ENCODE data around the gene AKIP1.
"Not testable (repeated sequence)": the region's sequence is repeated elsewhere in the genome, so short reads cannot be mapped to it uniquely, and the experiment has no call there.

The AKIP1 gene

GRCh38 chr11:8911029-8911823 is at the start of gene AKIP1:
Gene AKIP1 (plus strand): TSS chr11:8911189. CDS start chr11:8911450, 261 bp downstream.
- peak; percentile 90 for DNase-seq (ENCODE audit: low read depth)

- peak; percentile 89 for DNase-seq (ENCODE audit: low read depth)
These were observed 47.2 kb upstream of the AKIP1 start for GRCh38 chr11:8863838-8864237.

GRCh38 chr11:8865304-8865703 is 45.7 kb upstream of the AKIP1 start:
- no peak for DNase-seq (ENCODE audit: low read depth)

GRCh38 chr11:8867035-8867434 is 44.0 kb upstream of the AKIP1 start:
- DNase-seq (ENCODE audit: low read depth) = no peak

GRCh38 chr11:8867931-8868631 is 42.9 kb upstream of the AKIP1 start:
- DNase-seq (ENCODE audit: low read depth) = peak; percentile 44

GRCh38 chr11:8870411-8871170 is 40.4 kb upstream of the AKIP1 start:
- peak; percentile 25 for DNase-seq (ENCODE audit: low read depth)

GRCh38 chr11:8871171-8871775 is 39.7 kb upstream of the AKIP1 start:
- peak; percentile 92 for DNase-seq (ENCODE audit: low read depth)

- no peak for DNase-seq (ENCODE audit: low read depth)
These were observed 39.0 kb upstream of the AKIP1 start for GRCh38 chr11:8871962-8872361.

- DNase-seq (ENCODE audit: low read depth) = no peak
These were observed 37.1 kb upstream of the AKIP1 start for GRCh38 chr11:8873741-8874405.

GRCh38 chr11:8878771-8879170 is 32.2 kb upstream of the AKIP1 start:
- no peak for DNase-seq (ENCODE audit: low read depth)

- not testable (repeated sequence) for DNase-seq (ENCODE audit: low read depth)
These were observed 29.4 kb upstream of the AKIP1 start for GRCh38 chr11:8881585-8881984.

GRCh38 chr11:8886322-8886721 is 24.7 kb upstream of the AKIP1 start:
- no peak for DNase-seq (ENCODE audit: low read depth)

GRCh38 chr11:8891185-8891584 is 19.8 kb upstream of the AKIP1 start:
- not testable (repeated sequence) for DNase-seq (ENCODE audit: low read depth)

- DNase-seq (ENCODE audit: low read depth) = no peak
These were observed 11.8 kb upstream of the AKIP1 start for GRCh38 chr11:8899119-8899753.

- peak; percentile 70 for DNase-seq (ENCODE audit: low read depth)
These were observed 5.3 kb upstream of the AKIP1 start for GRCh38 chr11:8905528-8906165.

- no peak for DNase-seq (ENCODE audit: low read depth)
These were observed 3.9 kb upstream of the AKIP1 start for GRCh38 chr11:8907116-8907515.

GRCh38 chr11:8908099-8908498 is 2.9 kb upstream of the AKIP1 start:
- DNase-seq (ENCODE audit: low read depth) = no peak

GRCh38 chr11:8910649-8911026 is 351 bp upstream of the AKIP1 start:
- no peak for DNase-seq (ENCODE audit: low read depth)

- no peak for DNase-seq (ENCODE audit: low read depth)
These were observed 3.1 kb downstream of the AKIP1 start for GRCh38 chr11:8913961-8914660.

GRCh38 chr11:8914661-8915018 is 3.7 kb downstream of the AKIP1 start:
- DNase-seq (ENCODE audit: low read depth) = no peak
